Vagina (tissue), 2 donors: ENCODE data around the gene RSPH10B.
"Not testable (repeated sequence)": the region's sequence is repeated elsewhere in the genome, so short reads cannot be mapped to it uniquely, and the experiment has no call there.

Experiments used
- CTCF ChIP-seq, 3 experiments: fragments of 450-650 bp in 2 of 3; fragments of 200-600 bp in 1 of 3; sonication (generic) in 1 of 3; IDR thresholded peaks; one replicate each; pipeline ENCODE4 v1.5.1; 2017 to 2019; ENCODE audit warnings: antibody characterized with exemption in 3 of 3, mild to moderate bottlenecking in 2 of 3, moderate library complexity in 2 of 3
- POLR2A ChIP-seq, 2 donors: fragments of 450-650 bp; IDR thresholded peaks; one replicate each; pipeline ENCODE4 v1.6.1; 2017; ENCODE audit warnings: antibody characterized with exemption in 2 of 2, mild to moderate bottlenecking in 2 of 2, moderate library complexity in 2 of 2

GRCh38 chr7:5934945-5935450, 35.5 kb downstream of the RSPH10B start:
- not testable (repeated sequence) for TF ChIP-seq CTCF, POLR2A (IDR thresholded peaks at IDR 0.05)
